ENCODE results near the gene TMPRSS5. TPM values are rescaled to one million over a fixed set of nuclear protein-coding genes. Genes with fewer than 3 reads are reported as not detected.

The TMPRSS5 gene
- total RNA-seq (ENCODE audit: low replicate concordance), result 0.74 TPM in 1 of 2 replicates, not detected in the other

DNA sequence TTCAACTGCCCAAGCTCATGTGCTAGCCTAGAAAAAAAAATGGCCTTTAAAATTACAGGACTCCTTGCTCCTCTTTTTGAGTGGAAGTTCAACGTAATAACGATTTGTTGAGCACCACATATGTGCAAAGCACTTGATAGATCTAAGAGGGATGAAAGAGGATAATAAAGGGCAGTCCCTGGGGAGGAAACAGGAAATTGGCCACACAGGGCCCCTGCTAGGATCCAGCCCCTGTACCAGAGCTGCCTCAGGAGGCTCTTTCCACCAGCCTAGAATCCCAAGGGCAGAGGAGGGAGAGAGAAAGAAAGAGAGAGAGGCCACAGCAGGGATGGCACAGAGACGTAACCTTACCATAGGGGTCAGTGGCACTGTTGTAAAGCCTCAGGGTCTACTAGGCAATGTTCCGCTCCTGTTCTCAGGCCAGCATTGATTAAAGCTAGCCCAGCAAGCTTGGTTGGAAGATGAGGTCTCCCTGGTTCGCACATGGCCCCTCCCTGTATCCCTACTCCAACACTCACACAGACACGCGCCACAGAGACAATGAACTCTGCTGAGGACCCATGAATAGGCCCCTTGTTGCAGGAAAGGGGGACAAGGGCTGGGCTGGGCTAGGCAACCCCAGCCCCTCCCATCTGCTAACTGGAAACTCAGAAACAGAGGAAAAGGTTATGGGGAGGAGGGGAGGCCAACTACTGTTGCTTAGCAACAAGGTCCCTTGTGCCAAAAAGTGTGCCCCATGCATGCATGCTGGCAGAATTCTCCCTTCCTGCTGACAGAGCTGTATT, at the start of gene TMPRSS5:
Gene TMPRSS5 (minus strand): TSS at position 438 of the 785 bp plus-strand sequence. CDS start 84 bp downstream, at position 354.
- H3K4me2 ChIP-seq, result no peak within 1 kb of the TSS
- no peaks in the 10 kb centered on the region for H4K20me1 ChIP-seq (ENCODE audit: low read depth)
- H3K79me2 ChIP-seq (ENCODE audit: low read depth), result no peaks in the 10 kb centered on the region
- no peaks in the 10 kb centered on the region for H3F3A ChIP-seq (ENCODE audit: low read depth)
- no peaks in the 10 kb centered on the region for H3K36me3 ChIP-seq
- Mint-ChIP-seq H3K4me1 (peaks cover 28% of the 10 kb centered on the region), H3K9me3 (peaks cover 29% of the 10 kb centered on the region), H3K4me3 (peak within 1 kb of the TSS; percentile 56), H3K27ac (peak within 1 kb of the TSS; percentile 95), H3K36me3 (peaks cover 12% of the 10 kb centered on the region), H3K27me3 (ENCODE audit: insufficient read depth, low read depth) (peaks cover 3% of the 10 kb centered on the region)
- TF ChIP-seq, protein P1, sequence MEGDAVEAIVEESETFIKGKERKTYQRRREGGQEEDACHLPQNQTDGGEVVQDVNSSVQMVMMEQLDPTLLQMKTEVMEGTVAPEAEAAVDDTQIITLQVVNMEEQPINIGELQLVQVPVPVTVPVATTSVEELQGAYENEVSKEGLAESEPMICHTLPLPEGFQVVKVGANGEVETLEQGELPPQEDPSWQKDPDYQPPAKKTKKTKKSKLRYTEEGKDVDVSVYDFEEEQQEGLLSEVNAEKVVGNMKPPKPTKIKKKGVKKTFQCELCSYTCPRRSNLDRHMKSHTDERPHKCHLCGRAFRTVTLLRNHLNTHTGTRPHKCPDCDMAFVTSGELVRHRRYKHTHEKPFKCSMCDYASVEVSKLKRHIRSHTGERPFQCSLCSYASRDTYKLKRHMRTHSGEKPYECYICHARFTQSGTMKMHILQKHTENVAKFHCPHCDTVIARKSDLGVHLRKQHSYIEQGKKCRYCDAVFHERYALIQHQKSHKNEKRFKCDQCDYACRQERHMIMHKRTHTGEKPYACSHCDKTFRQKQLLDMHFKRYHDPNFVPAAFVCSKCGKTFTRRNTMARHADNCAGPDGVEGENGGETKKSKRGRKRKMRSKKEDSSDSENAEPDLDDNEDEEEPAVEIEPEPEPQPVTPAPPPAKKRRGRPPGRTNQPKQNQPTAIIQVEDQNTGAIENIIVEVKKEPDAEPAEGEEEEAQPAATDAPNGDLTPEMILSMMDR (IDR thresholded peaks at IDR 0.05), result no peak
- TF ChIP-seq EZH2phosphoT487 (IDR thresholded peaks at IDR 0.05) (no peak), EZH2 (IDR thresholded peaks at IDR 0.05) (no peak)
- no peak within 1 kb of the TSS for H3K27ac ChIP-seq
- no peak within 1 kb of the TSS for H2AFZ ChIP-seq (replicated peaks)
- peak; percentile 20 for DNase-seq (ENCODE audit: low spot score)
- H3K9me3 ChIP-seq (ENCODE audit: low read depth), result no peaks in the 10 kb centered on the region
- no peaks in the 10 kb centered on the region for H3K27me3 ChIP-seq
- peaks cover 5% of the 10 kb centered on the region for H3K4me1 ChIP-seq
- H3K9ac ChIP-seq, result no peak within 1 kb of the TSS
- H3K4me3 ChIP-seq, result no peak within 1 kb of the TSS

DNA sequence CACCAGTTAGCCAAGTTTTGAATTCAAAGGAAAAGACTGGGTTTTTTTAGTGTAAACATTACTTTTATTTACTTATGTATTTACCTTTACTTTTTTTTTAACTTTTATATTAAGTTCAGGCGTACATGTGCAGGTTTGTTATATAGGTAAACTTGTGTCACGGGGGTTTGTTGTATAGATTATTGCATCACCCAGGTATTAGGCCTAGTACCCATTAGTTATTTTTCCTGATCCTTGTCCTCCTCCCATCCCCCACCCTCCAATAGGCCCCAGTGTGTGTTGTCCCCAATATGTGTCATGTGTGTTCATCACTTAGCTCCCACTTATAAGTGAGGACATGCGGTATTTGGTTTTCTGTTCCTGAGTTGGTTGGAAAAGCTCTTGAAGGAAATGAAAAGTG, 46.8 kb upstream of the TMPRSS5 start:
- Histone ChIP-seq H3K36me3 (peaks cover 14% of the 10 kb centered on the region), H3K9ac (no peak overlapping the region), H3K4me3 (no peak overlapping the region), H3K4me1 (no peaks in the 10 kb centered on the region), H3F3A (ENCODE audit: low read depth) (no peaks in the 10 kb centered on the region), H3K79me2 (ENCODE audit: low read depth) (no peaks in the 10 kb centered on the region), H2AFZ (replicated peaks) (no peak overlapping the region), H4K20me1 (ENCODE audit: low read depth) (peaks cover 3% of the 10 kb centered on the region), H3K27ac (no peak overlapping the region), H3K4me2 (no peak overlapping the region), H3K27me3 (no peaks in the 10 kb centered on the region), H3K9me3 (ENCODE audit: low read depth) (no peaks in the 10 kb centered on the region)
- Mint-ChIP-seq H3K4me1 (no peaks in the 10 kb centered on the region), H3K27ac (no peak overlapping the region), H3K27me3 (ENCODE audit: insufficient read depth, low read depth) (no peaks in the 10 kb centered on the region), H3K4me3 (no peak overlapping the region), H3K9me3 (no peaks in the 10 kb centered on the region), H3K36me3 (peaks cover 20% of the 10 kb centered on the region)
- no peak for DNase-seq (ENCODE audit: low spot score)
- TF ChIP-seq, protein P1 (IDR thresholded peaks at IDR 0.05), result no peak
- TF ChIP-seq EZH2 (IDR thresholded peaks at IDR 0.05) (no peak), EZH2phosphoT487 (IDR thresholded peaks at IDR 0.05) (no peak)

GRCh38 chr11:113736323-113736722, 30.2 kb upstream of the TMPRSS5 start:
- no peak overlapping the region for H3K4me3 Mint-ChIP-seq
- no peaks in the 10 kb centered on the region for H3K27me3 Mint-ChIP-seq (ENCODE audit: insufficient read depth, low read depth)
- Histone ChIP-seq H3K27me3 (no peaks in the 10 kb centered on the region), H3K4me1 (no peaks in the 10 kb centered on the region), H3K36me3 (peaks cover 18% of the 10 kb centered on the region), H3K79me2 (ENCODE audit: low read depth) (no peaks in the 10 kb centered on the region), H3K27ac (no peak overlapping the region), H3F3A (ENCODE audit: low read depth) (peaks cover 5% of the 10 kb centered on the region), H3K4me2 (no peak overlapping the region), H3K9me3 (ENCODE audit: low read depth) (no peaks in the 10 kb centered on the region), H4K20me1 (ENCODE audit: low read depth) (no peaks in the 10 kb centered on the region), H3K9ac (no peak overlapping the region), H2AFZ (replicated peaks) (no peak overlapping the region), H3K4me3 (no peak overlapping the region)
- TF ChIP-seq, protein P1 (IDR thresholded peaks at IDR 0.05), result no peak
- TF ChIP-seq EZH2phosphoT487 (IDR thresholded peaks at IDR 0.05) (no peak), EZH2 (IDR thresholded peaks at IDR 0.05) (no peak)
- H3K36me3 Mint-ChIP-seq, result peaks cover 38% of the 10 kb centered on the region
- H3K4me1 Mint-ChIP-seq, result peaks cover 4% of the 10 kb centered on the region
- no peaks in the 10 kb centered on the region for H3K9me3 Mint-ChIP-seq
- H3K27ac Mint-ChIP-seq, result no peak overlapping the region
- DNase-seq (ENCODE audit: low spot score), result no peak
